HepG2 (cell line): ENCODE results near the gene LITAFD. TPM values are rescaled to one million over a fixed set of nuclear protein-coding genes. Genes with fewer than 3 reads are reported as not detected.
A peak's percentile ranks its signal among the peaks of the same experiment; 100 is the strongest.

Experiments used
- ARHGAP35 ChIP-seq: sonication (generic); formaldehyde crosslinking; IDR thresholded peaks from 2 replicates; pipeline ENCODE4 v1.9.0; 2022; ENCODE audit warnings: mild to moderate bottlenecking, inconsistent platforms, moderate library complexity, missing genetic modification reagents, borderline replicate concordance
- ARID2 ChIP-seq: sonication (generic); formaldehyde crosslinking; IDR thresholded peaks from 2 replicates; pipeline ENCODE4 v1.8.1; 2022; ENCODE audit warnings: mild to moderate bottlenecking, missing genetic modification reagents, borderline replicate concordance
- BRF2 ChIP-seq: sonication (generic); formaldehyde crosslinking; IDR thresholded peaks from 2 replicates; pipeline ENCODE4 v1.8.1; 2022; ENCODE audit warnings: mild to moderate bottlenecking, missing genetic modification reagents
- DMAP1 ChIP-seq: IDR thresholded peaks from 2 replicates; pipeline ENCODE4 v1.6.1; 2016
- E2F2 ChIP-seq: sonication (generic); formaldehyde crosslinking; IDR thresholded peaks from 2 replicates; pipeline ENCODE4 v1.4.0; 2020; ENCODE audit warnings: missing genetic modification reagents, borderline replicate concordance
- HIC2 ChIP-seq: sonication (generic); formaldehyde crosslinking; IDR thresholded peaks from 2 replicates; pipeline ENCODE4 v1.9.0; 2022; ENCODE audit warnings: low read depth, missing genetic modification reagents
- NR1H2 ChIP-seq: sonication (generic); formaldehyde crosslinking; IDR thresholded peaks from 2 replicates; pipeline ENCODE4 v1.8.1; 2022; ENCODE audit warnings: low read depth, missing genetic modification reagents, borderline replicate concordance
- PHF20 ChIP-seq: sonication (generic); formaldehyde crosslinking; IDR thresholded peaks from 2 replicates; pipeline ENCODE4 v1.5.0; 2020; ENCODE audit warnings: mild to moderate bottlenecking, missing genetic modification reagents
- PTBP1 ChIP-seq: fragments of 200-400 bp; formaldehyde crosslinking; IDR thresholded peaks from 2 replicates; pipeline ENCODE4 v1.6.1; 2018; ENCODE audit warnings: low read length, low read depth; ENCODE audit not compliant: poor library complexity, severe bottlenecking
- REPIN1 ChIP-seq: sonication (generic); formaldehyde crosslinking; IDR thresholded peaks from 2 replicates; pipeline ENCODE4 v1.8.0; 2022; ENCODE audit warnings: missing genetic modification reagents, low read depth, mild to moderate bottlenecking, borderline replicate concordance
- SAFB2 ChIP-seq: sonication (generic); formaldehyde crosslinking; IDR thresholded peaks from 2 replicates; pipeline ENCODE4 v1.5.1; 2020; ENCODE audit warnings: missing genetic modification reagents, low read depth, mild to moderate bottlenecking, borderline replicate concordance
- TRIM24 ChIP-seq: sonication (generic); formaldehyde crosslinking; IDR thresholded peaks from 2 replicates; pipeline ENCODE4 v1.8.0; 2022; ENCODE audit warnings: mild to moderate bottlenecking, missing genetic modification reagents
- UBTF ChIP-seq: sonication (generic); formaldehyde crosslinking; IDR thresholded peaks from 2 replicates; pipeline ENCODE4 v1.4.0; 2020; ENCODE audit warnings: mild to moderate bottlenecking, missing genetic modification reagents
- XBP1 ChIP-seq: sonication (generic); formaldehyde crosslinking; IDR thresholded peaks from 2 replicates; pipeline ENCODE4 v1.5.0; 2020; ENCODE audit warnings: missing genetic modification reagents
- ZMYM2 ChIP-seq: sonication (generic); formaldehyde crosslinking; IDR thresholded peaks from 2 replicates; pipeline ENCODE4 v1.8.0; 2022; ENCODE audit warnings: mild to moderate bottlenecking, missing genetic modification reagents
- ZNF414 ChIP-seq: sonication (generic); formaldehyde crosslinking; IDR thresholded peaks from 2 replicates; pipeline ENCODE4 v1.5.0; 2020; ENCODE audit warnings: missing genetic modification reagents
- ZNF570 ChIP-seq: sonication (generic); formaldehyde crosslinking; IDR thresholded peaks from 2 replicates; pipeline ENCODE4 v1.4.0; 2020; ENCODE audit warnings: mild to moderate bottlenecking, missing genetic modification reagents, borderline replicate concordance
- ZNF639 ChIP-seq: conservative IDR thresholded peaks from 2 replicates; pipeline ENCODE4 v1.6.1; 2018; ENCODE audit warnings: missing genetic modification reagents
- ZNF747 ChIP-seq: sonication (generic); formaldehyde crosslinking; IDR thresholded peaks from 2 replicates; pipeline ENCODE4 v1.8.1; 2023; ENCODE audit warnings: missing genetic modification reagents, mild to moderate bottlenecking, borderline replicate concordance
- polyA plus RNA-seq, 8 experiments: library from polyadenylated mRNA; depleted of rRNA in 3 of 8; stranded (reverse) in 7 of 8; unstranded in 1 of 8; fragments of >200 nt; fragmentation: Illumina TruSeq in 4 of 8; extraction: Trizol in 4 of 8; gene quantifications; 2 replicates each; pipeline versions ENCODE4 v1.2.1 to v1.2.3, GENCODE V29; 2011 to 2016; ENCODE audit warnings: low read depth in 4 of 8, missing spikeins in 1 of 8, mixed read lengths in 1 of 8; ENCODE audit not compliant: insufficient read depth in 1 of 8
- total RNA-seq, 5 experiments: library from RNA; depleted of rRNA; stranded (reverse); fragments of >200 nt; fragmentation: Illumina TruSeq; extraction: Trizol; gene quantifications; 2 replicates each; pipeline ENCODE4 v1.2.3, GENCODE V29; 2016; ENCODE audit warnings: low read depth in 1 of 5

The LITAFD gene
- total and polyA plus RNA-seq, 2 of the 13 experiments (the other 11 are each of a cell fraction or from before 2014, with no cell fraction given) = not detected

- TF ChIP-seq HIC2 (CRISPR knock-in tag) = no peak
- no peak for TF ChIP-seq ARID2 (CRISPR knock-in tag)
- no peak for TF ChIP-seq BRF2 (CRISPR knock-in tag)
- TF ChIP-seq XBP1 (CRISPR knock-in tag) = no peak
- peak; percentile 78; the same call in 1 of the 2 replicates for TF ChIP-seq DMAP1
- no peak for TF ChIP-seq REPIN1
- TF ChIP-seq ARHGAP35 (CRISPR knock-in tag) = peak; percentile 86; the same call in 1 of the 2 replicates
- no peak for TF ChIP-seq ZNF570 (CRISPR knock-in tag)
- TF ChIP-seq UBTF (CRISPR knock-in tag) = peak; percentile 71
- no peak for TF ChIP-seq TRIM24
- TF ChIP-seq E2F2 (CRISPR knock-in tag) = no peak
- TF ChIP-seq PTBP1 = peak; percentile 60
- peak; percentile 57; the same call in 1 of the 2 replicates for TF ChIP-seq ZNF639
- TF ChIP-seq ZNF414 (CRISPR knock-in tag) = peak; percentile 75; the same call in 1 of the 2 replicates
- 0 out of 2 replicates have a peak, but pooled peaks have one; percentile 31 for TF ChIP-seq ZMYM2 (CRISPR knock-in tag)
- TF ChIP-seq SAFB2 (CRISPR knock-in tag) = no peak; the same call in 1 of the 2 replicates
- peak; percentile 88 for TF ChIP-seq ZNF747
- no peak; the same call in 1 of the 2 replicates for TF ChIP-seq PHF20 (CRISPR knock-in tag)
- TF ChIP-seq NR1H2 = no peak; the same call in 1 of the 2 replicates
Observed at GRCh38 chr16:8868416-8869211, 13.5 kb upstream of the LITAFD start, which contains the start of gene CARHSP1 (continued).
